SK-N-SH treated with all-trans-retinoic acid at 6 μM for 48 hours (cell line): ENCODE measurements around the gene CTLA4.

Experiments
- ATAC-seq: fragments of 200-7000 bp; cut with Tn5 transposase; 3 replicates; pipeline ENCODE4 v1.9.1; 2020; ENCODE audit warnings: mild to moderate bottlenecking, moderate library complexity
- ARNTL ChIP-seq: fragments of 450-650 bp; formaldehyde crosslinking; IDR thresholded peaks from 2 replicates; pipeline ENCODE4 v1.5.0; 2020; ENCODE audit warnings: low read depth, mild to moderate bottlenecking, moderate library complexity, borderline replicate concordance
- BACH2 ChIP-seq: fragments of 250-450 bp; sonication (Bioruptor Pico); IDR thresholded peaks from 2 replicates; pipeline ENCODE4 v1.9.0; 2021; ENCODE audit warnings: mild to moderate bottlenecking, borderline replicate concordance
- CREB5 ChIP-seq: fragments of 250-450 bp; sonication (Bioruptor Pico); IDR thresholded peaks from 2 replicates; pipeline ENCODE4 v1.5.1; 2020; ENCODE audit warnings: low read depth, mild to moderate bottlenecking, moderate library complexity
- CSDC2 ChIP-seq: fragments of 250-450 bp; sonication (Bioruptor Pico); IDR thresholded peaks from 2 replicates; pipeline ENCODE4 v1.5.0; 2020; ENCODE audit warnings: mild to moderate bottlenecking, moderate library complexity
- GLIS3 ChIP-seq: fragments of 250-450 bp; sonication (Bioruptor Pico); IDR thresholded peaks from 2 replicates; pipeline ENCODE4 v1.5.0; 2020; ENCODE audit warnings: mild to moderate bottlenecking, moderate library complexity
- OSR1 ChIP-seq: fragments of 250-450 bp; sonication (Bioruptor Pico); IDR thresholded peaks from 2 replicates; pipeline ENCODE4 v1.8.0; 2022; ENCODE audit warnings: moderate library complexity, mild to moderate bottlenecking, inconsistent platforms
- PPARA ChIP-seq: fragments of 250-450 bp; sonication (Bioruptor Pico); IDR thresholded peaks from 2 replicates; pipeline ENCODE4 v1.5.0; 2020; ENCODE audit warnings: mild to moderate bottlenecking, borderline replicate concordance
- RARB ChIP-seq: fragments of 250-450 bp; sonication (Bioruptor Pico); IDR thresholded peaks from 2 replicates; pipeline ENCODE4 v1.8.0; 2021; ENCODE audit warnings: mild to moderate bottlenecking, moderate library complexity
- SNAI2 ChIP-seq: fragments of 250-450 bp; sonication (Bioruptor Pico); IDR thresholded peaks from 2 replicates; pipeline ENCODE4 v1.5.0; 2020; ENCODE audit warnings: mild to moderate bottlenecking, moderate library complexity
- TCF4 ChIP-seq: fragments of 250-450 bp; sonication (Bioruptor Pico); IDR thresholded peaks from 2 replicates; pipeline ENCODE4 v1.8.0; 2021; ENCODE audit warnings: mild to moderate bottlenecking, moderate library complexity, borderline replicate concordance
- TOX ChIP-seq: fragments of 250-450 bp; sonication (Bioruptor Pico); IDR thresholded peaks from 2 replicates; pipeline ENCODE4 v1.8.0; 2021; ENCODE audit warnings: mild to moderate bottlenecking, moderate library complexity, borderline replicate concordance
- TSHZ2 ChIP-seq: fragments of 250-450 bp; sonication (Bioruptor Pico); IDR thresholded peaks from 2 replicates; pipeline ENCODE4 v1.5.0; 2020; ENCODE audit warnings: mild to moderate bottlenecking, moderate library complexity
- ZC3H10 ChIP-seq: fragments of 250-450 bp; sonication (Bioruptor Pico); IDR thresholded peaks from 2 replicates; pipeline ENCODE4 v1.5.1; 2021; ENCODE audit warnings: mild to moderate bottlenecking, moderate library complexity
- ZFP3 ChIP-seq: fragments of 250-450 bp; sonication (Bioruptor Pico); IDR thresholded peaks from 2 replicates; pipeline ENCODE4 v1.5.0; 2020; ENCODE audit warnings: mild to moderate bottlenecking, moderate library complexity
- ZFP30 ChIP-seq: fragments of 450-650 bp; formaldehyde crosslinking; IDR thresholded peaks from 2 replicates; pipeline ENCODE4 v1.5.0; 2022; ENCODE audit warnings: mild to moderate bottlenecking, moderate library complexity
- ZNF565 ChIP-seq: fragments of 450-650 bp; formaldehyde crosslinking; conservative IDR thresholded peaks from 2 replicates; pipeline ENCODE4 v1.5.0; 2020; ENCODE audit warnings: low read depth, mild to moderate bottlenecking, moderate library complexity
- ZNF70 ChIP-seq: fragments of 450-650 bp; formaldehyde crosslinking; IDR thresholded peaks from 2 replicates; pipeline ENCODE4 v1.5.0; 2020; ENCODE audit warnings: mild to moderate bottlenecking, moderate library complexity
- ZNF8 ChIP-seq: fragments of 450-650 bp; formaldehyde crosslinking; IDR thresholded peaks from 2 replicates; pipeline ENCODE4 v1.5.0; 2020; ENCODE audit warnings: mild to moderate bottlenecking, moderate library complexity
- TF ChIP-seq, protein P1 (sequence below): fragments of 250-450 bp; sonication (Bioruptor Pico); IDR thresholded peaks from 2 replicates; pipeline ENCODE4 v1.8.0; 2021; ENCODE audit warnings: low read depth, mild to moderate bottlenecking, moderate library complexity, borderline replicate concordance
- TF ChIP-seq, protein P2 (sequence below): fragments of 250-450 bp; sonication (Bioruptor Pico); IDR thresholded peaks from 2 replicates; pipeline ENCODE4 v1.8.0; 2020; ENCODE audit warnings: mild to moderate bottlenecking, moderate library complexity, borderline replicate concordance
- TF ChIP-seq, protein P3 (sequence below): fragments of 250-450 bp; sonication (Bioruptor Pico); IDR thresholded peaks from 2 replicates; pipeline ENCODE4 v1.5.1; 2021; ENCODE audit warnings: mild to moderate bottlenecking, moderate library complexity

Gene CTLA4

DNA sequence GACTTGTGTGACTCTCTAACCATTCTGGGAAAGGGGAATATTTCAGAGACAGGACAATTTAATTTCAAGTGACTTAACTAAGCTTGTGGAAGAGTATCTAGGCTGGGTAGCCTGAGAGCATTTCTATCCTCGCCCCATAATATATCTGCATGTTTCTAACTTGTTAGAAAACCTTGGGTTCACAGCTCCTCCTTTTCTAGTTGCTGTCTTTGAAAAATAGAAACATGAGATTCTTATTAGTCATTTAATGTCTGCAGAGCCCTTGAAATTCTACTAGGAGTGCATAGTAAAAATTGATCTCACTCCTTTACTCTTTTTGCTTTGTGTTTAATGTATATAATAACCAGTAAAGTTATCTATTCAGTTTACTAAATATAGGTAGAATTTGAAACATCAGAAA lies 22.4 kb downstream of the CTLA4 start:
- TF ChIP-seq, protein P1, sequence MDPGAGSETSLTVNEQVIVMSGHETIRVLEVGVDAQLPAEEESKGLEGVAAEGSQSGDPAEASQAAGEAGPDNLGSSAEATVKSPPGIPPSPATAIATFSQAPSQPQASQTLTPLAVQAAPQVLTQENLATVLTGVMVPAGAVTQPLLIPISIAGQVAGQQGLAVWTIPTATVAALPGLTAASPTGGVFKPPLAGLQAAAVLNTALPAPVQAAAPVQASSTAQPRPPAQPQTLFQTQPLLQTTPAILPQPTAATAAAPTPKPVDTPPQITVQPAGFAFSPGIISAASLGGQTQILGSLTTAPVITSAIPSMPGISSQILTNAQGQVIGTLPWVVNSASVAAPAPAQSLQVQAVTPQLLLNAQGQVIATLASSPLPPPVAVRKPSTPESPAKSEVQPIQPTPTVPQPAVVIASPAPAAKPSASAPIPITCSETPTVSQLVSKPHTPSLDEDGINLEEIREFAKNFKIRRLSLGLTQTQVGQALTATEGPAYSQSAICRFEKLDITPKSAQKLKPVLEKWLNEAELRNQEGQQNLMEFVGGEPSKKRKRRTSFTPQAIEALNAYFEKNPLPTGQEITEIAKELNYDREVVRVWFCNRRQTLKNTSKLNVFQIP (CRISPR knock-in tag): no peak
- TF ChIP-seq, protein P2, sequence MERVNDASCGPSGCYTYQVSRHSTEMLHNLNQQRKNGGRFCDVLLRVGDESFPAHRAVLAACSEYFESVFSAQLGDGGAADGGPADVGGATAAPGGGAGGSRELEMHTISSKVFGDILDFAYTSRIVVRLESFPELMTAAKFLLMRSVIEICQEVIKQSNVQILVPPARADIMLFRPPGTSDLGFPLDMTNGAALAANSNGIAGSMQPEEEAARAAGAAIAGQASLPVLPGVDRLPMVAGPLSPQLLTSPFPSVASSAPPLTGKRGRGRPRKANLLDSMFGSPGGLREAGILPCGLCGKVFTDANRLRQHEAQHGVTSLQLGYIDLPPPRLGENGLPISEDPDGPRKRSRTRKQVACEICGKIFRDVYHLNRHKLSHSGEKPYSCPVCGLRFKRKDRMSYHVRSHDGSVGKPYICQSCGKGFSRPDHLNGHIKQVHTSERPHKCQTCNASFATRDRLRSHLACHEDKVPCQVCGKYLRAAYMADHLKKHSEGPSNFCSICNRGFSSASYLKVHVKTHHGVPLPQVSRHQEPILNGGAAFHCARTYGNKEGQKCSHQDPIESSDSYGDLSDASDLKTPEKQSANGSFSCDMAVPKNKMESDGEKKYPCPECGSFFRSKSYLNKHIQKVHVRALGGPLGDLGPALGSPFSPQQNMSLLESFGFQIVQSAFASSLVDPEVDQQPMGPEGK (CRISPR knock-in tag): no peak
- TF ChIP-seq ZNF8 (CRISPR knock-in tag) (no peak), CSDC2 (CRISPR knock-in tag) (no peak), ZNF70 (CRISPR knock-in tag) (no peak), TSHZ2 (CRISPR knock-in tag) (no peak), ZC3H10 (CRISPR knock-in tag) (no peak), ZNF565 (no peak), OSR1 (CRISPR knock-in tag) (no peak), TCF4 (no peak), TOX (CRISPR knock-in tag) (no peak), ZFP30 (CRISPR knock-in tag) (no peak), RARB (CRISPR knock-in tag) (no peak), GLIS3 (CRISPR knock-in tag) (no peak), SNAI2 (CRISPR knock-in tag) (no peak)
- TF ChIP-seq, protein P3, sequence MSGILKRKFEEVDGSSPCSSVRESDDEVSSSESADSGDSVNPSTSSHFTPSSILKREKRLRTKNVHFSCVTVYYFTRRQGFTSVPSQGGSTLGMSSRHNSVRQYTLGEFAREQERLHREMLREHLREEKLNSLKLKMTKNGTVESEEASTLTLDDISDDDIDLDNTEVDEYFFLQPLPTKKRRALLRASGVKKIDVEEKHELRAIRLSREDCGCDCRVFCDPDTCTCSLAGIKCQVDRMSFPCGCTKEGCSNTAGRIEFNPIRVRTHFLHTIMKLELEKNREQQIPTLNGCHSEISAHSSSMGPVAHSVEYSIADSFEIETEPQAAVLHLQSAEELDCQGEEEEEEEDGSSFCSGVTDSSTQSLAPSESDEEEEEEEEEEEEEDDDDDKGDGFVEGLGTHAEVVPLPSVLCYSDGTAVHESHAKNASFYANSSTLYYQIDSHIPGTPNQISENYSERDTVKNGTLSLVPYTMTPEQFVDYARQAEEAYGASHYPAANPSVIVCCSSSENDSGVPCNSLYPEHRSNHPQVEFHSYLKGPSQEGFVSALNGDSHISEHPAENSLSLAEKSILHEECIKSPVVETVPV (CRISPR knock-in tag): no peak
- no peak for ATAC-seq

- TF ChIP-seq ZFP30 (CRISPR knock-in tag) (no peak), CSDC2 (CRISPR knock-in tag) (no peak), SNAI2 (CRISPR knock-in tag) (no peak), TSHZ2 (CRISPR knock-in tag) (no peak), ZNF565 (no peak), ARNTL (CRISPR knock-in tag) (no peak), ZC3H10 (CRISPR knock-in tag) (no peak), CREB5 (no peak), BACH2 (CRISPR knock-in tag) (no peak), GLIS3 (CRISPR knock-in tag) (no peak), TOX (CRISPR knock-in tag) (no peak), PPARA (CRISPR knock-in tag) (no peak), ZFP3 (CRISPR knock-in tag) (no peak), RARB (CRISPR knock-in tag) (no peak), ZNF8 (CRISPR knock-in tag) (no peak)
- TF ChIP-seq, protein P3 (CRISPR knock-in tag): no peak
- TF ChIP-seq, protein P2 (CRISPR knock-in tag): no peak
- no peak for ATAC-seq
Measured at GRCh38 chr2:203890733-203891132, 23.2 kb downstream of the CTLA4 start.
